Smooth muscle cell (in vitro differentiated cells): ENCODE data around the gene PARVB. TPM values are rescaled to one million over a fixed set of nuclear protein-coding genes. Genes with fewer than 3 reads are reported as not detected.

Source experiments
- DNase-seq: peaks from one replicate; lab custom pipeline; 2025; ENCODE audit not compliant: unreplicated experiment; lab: John Stamatoyannopoulos, UW
- H2AFZ ChIP-seq: fragments of 200-600 bp; sonication (generic); 2 replicates; pipeline ENCODE4 v1.6.0; 2016; ENCODE audit warnings: antibody characterized with exemption, low read depth, mild to moderate bottlenecking
- H3F3A ChIP-seq: fragments of 200-600 bp; sonication (generic); 2 replicates; pipeline ENCODE4 v1.6.0; 2017; ENCODE audit warnings: antibody characterized with exemption, low read depth
- H3K27ac ChIP-seq: fragments of 200-600 bp; sonication (generic); 2 replicates; pipeline ENCODE4 v1.5.1; 2016; ENCODE audit warnings: low read depth, mild to moderate bottlenecking
- H3K27me3 ChIP-seq: fragments of 200-600 bp; sonication (generic); 2 replicates; pipeline ENCODE4 v1.6.1; 2016; ENCODE audit warnings: low read depth, mild to moderate bottlenecking
- H3K36me3 ChIP-seq: fragments of 200-600 bp; sonication (generic); 2 replicates; pipeline ENCODE4 v1.5.1; 2016; ENCODE audit warnings: low read depth
- H3K4me1 ChIP-seq: fragments of 200-600 bp; sonication (generic); 2 replicates; pipeline ENCODE4 v1.5.1; 2016; ENCODE audit warnings: low read depth
- H3K4me2 ChIP-seq: fragments of 200-600 bp; sonication (generic); 2 replicates; pipeline ENCODE4 v1.6.0; 2016; ENCODE audit warnings: mild to moderate bottlenecking
- H3K4me3 ChIP-seq: fragments of 200-600 bp; sonication (generic); 2 replicates; pipeline ENCODE4 v1.5.1; 2016; ENCODE audit warnings: mild to moderate bottlenecking
- H3K79me2 ChIP-seq: fragments of 200-600 bp; sonication (generic); 2 replicates; pipeline ENCODE4 v1.6.0; 2016; ENCODE audit warnings: low read depth, mild to moderate bottlenecking
- H3K9ac ChIP-seq: fragments of 200-600 bp; sonication (generic); 2 replicates; pipeline ENCODE4 v1.6.0; 2016; ENCODE audit warnings: low read depth
- H3K9me3 ChIP-seq: fragments of 200-600 bp; sonication (generic); replicated peaks from 2 replicates; pipeline ENCODE4 v1.5.1; 2016; ENCODE audit warnings: low read depth
- H4K20me1 ChIP-seq: fragments of 200-600 bp; sonication (generic); 2 replicates; pipeline ENCODE4 v1.6.0; 2016; ENCODE audit warnings: low read depth
- WGBS: methylation state at CpG from one replicate; pipeline ENCODE4 v1.1.7; 2016; ENCODE audit warnings: low lambda C conversion rate; 5-methylcytosine and 5-hydroxymethylcytosine counted together
- polyA plus RNA-seq: library from polyadenylated mRNA; unstranded; fragments of >200 nt; fragmentation: Nextera tagmentation; extraction: Ambion mirVana; gene quantifications from 2 replicates; pipeline ENCODE4 v1.2.1, GENCODE V29; 2016
- total RNA-seq: library from RNA; depleted of rRNA; stranded (reverse); fragments of >200 nt; gene quantifications from 2 replicates; pipeline ENCODE4 v1.2.3, GENCODE V29; 2014
- TF ChIP-seq, protein P1 (sequence below): fragments of 200-600 bp; sonication (generic); IDR thresholded peaks from 2 replicates; pipeline ENCODE4 v1.5.1; 2017; ENCODE audit warnings: borderline replicate concordance, mild to moderate bottlenecking, antibody characterized with exemption; ENCODE audit not compliant: insufficient read depth, poor library complexity, severe bottlenecking

Gene PARVB
- total and polyA plus RNA-seq, 2 experiments from 2014 or later: 35.1 to 36.6 TPM

DNA sequence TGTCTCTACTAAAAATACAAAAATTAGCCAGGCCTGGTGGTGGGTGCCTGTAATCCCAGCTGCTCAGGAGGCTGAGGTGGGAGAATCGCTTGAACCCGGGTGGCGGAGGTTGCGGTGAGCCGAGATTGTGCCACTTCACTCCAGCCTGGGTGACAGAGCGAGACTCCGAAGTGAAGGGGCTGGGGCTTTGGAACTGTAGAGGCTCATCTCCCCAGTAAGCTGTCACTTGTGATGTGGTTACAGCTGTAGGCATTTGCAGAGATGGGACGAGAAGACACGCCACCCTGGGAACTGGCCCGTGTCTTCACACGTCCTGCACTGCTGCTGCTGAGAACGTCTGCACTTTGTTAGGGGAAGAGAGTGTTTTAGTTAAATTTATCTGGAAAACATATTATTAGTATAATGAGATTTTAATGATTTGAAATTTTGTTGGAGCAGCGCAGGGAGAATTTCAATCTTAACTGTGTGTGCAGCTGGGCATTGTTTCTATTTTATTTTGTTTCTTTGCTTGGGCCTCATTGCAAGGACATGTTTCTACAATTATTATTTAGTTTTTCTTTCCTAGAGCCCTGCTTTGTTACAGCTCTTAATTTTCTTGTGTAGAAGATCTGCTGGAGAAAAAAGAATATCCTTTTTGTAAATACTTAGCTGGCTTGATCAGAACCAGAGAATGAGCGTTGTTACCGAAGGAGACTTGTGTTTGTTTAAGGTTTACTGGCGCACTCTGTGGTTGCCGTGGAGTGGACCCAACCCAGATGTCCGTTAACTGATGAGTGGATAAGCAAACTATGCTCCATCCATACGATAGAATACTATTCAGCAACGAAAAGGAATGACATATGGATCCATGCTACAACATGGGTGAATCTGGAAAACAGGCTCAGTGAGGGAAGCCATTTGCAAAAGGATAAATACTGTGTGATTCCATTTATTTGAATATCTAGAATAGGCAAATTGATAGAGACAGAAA is 18.4 kb downstream of the PARVB start:
- peaks cover 12% of the 10 kb centered on the region for H3K4me1 ChIP-seq
- 56% methylated on average over 20 of the region's 20 CpGs for WGBS
- H2AFZ ChIP-seq: no peak overlapping the region
- DNase-seq: no peak
- H3K4me3 ChIP-seq: no peak overlapping the region
- H3F3A ChIP-seq: peaks cover 8% of the 10 kb centered on the region
- peaks cover 55% of the 10 kb centered on the region for H4K20me1 ChIP-seq
- no peak overlapping the region for H3K27ac ChIP-seq
- H3K4me2 ChIP-seq: no peak overlapping the region
- TF ChIP-seq, protein P1, sequence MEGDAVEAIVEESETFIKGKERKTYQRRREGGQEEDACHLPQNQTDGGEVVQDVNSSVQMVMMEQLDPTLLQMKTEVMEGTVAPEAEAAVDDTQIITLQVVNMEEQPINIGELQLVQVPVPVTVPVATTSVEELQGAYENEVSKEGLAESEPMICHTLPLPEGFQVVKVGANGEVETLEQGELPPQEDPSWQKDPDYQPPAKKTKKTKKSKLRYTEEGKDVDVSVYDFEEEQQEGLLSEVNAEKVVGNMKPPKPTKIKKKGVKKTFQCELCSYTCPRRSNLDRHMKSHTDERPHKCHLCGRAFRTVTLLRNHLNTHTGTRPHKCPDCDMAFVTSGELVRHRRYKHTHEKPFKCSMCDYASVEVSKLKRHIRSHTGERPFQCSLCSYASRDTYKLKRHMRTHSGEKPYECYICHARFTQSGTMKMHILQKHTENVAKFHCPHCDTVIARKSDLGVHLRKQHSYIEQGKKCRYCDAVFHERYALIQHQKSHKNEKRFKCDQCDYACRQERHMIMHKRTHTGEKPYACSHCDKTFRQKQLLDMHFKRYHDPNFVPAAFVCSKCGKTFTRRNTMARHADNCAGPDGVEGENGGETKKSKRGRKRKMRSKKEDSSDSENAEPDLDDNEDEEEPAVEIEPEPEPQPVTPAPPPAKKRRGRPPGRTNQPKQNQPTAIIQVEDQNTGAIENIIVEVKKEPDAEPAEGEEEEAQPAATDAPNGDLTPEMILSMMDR: no peak
- H3K9me3 ChIP-seq: no peaks in the 10 kb centered on the region
- H3K9ac ChIP-seq: no peak overlapping the region
- H3K27me3 ChIP-seq: no peaks in the 10 kb centered on the region
- H3K79me2 ChIP-seq: peaks cover 9% of the 10 kb centered on the region
- H3K36me3 ChIP-seq: no peaks in the 10 kb centered on the region

DNA sequence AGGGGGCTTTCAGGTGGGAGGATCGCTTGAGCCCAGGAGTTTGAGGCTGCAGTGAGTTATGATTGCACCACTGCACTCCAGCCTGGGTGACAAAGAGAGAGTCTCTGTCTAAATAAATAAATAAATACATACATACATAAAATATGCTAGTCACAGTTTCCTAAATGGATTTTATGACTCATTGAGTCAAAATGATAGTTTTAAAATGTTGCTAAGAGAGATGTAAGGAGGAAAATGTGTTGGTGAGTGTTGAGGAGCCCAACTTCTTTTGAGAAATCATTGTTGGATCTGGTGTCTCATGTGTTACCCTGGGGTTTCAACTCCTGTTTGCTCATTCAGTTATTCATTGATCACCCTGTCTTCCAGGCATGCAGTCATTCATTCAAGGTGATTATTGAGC is 21.0 kb downstream of the PARVB start:
- no peaks in the 10 kb centered on the region for H3K27me3 ChIP-seq
- H3K9ac ChIP-seq: no peak overlapping the region
- WGBS: 88% methylated on average over 1 of the region's 1 CpG
- DNase-seq: no peak
- no peaks in the 10 kb centered on the region for H3K36me3 ChIP-seq
- H3K4me1 ChIP-seq: peaks cover 12% of the 10 kb centered on the region
- H2AFZ ChIP-seq: no peak overlapping the region
- peaks cover 70% of the 10 kb centered on the region for H4K20me1 ChIP-seq
- H3K4me2 ChIP-seq: no peak overlapping the region
- H3K4me3 ChIP-seq: no peak overlapping the region
- H3K9me3 ChIP-seq: no peaks in the 10 kb centered on the region
- no peaks in the 10 kb centered on the region for H3F3A ChIP-seq
- TF ChIP-seq, protein P1: no peak
- H3K27ac ChIP-seq: no peak overlapping the region
- H3K79me2 ChIP-seq: no peaks in the 10 kb centered on the region

DNA sequence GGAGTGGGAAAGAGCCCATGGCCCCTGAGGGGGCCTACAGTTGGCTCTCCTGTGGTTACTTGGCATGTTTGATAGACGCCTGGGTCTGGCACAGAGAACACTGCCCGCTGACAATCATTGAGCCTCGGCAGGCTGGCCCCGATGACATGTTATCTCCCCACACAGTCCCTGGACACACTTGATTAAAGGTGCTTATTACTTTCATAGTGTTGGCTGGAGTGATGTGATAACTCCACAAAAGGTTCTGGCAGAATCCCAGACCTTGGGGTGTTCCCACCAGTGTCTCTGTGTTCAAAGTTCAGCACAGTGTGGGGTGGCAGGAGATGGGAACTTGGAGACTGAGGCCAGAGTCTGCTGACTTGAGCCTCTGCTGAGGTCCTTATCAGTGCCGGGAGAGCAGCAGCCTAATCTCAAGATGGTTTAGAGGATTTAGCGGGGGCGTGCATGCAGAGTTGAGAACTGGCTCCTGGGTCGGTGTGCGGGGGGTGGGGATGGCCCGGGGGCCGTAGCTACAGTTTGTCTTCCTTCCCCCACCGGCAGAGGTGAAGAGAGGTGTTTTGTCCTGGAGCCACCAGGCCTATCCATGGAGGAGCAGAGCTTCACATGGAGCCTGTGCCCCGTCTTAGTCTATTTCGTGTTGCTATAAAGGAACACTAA is 22.5 kb downstream of the PARVB start:
- DNase-seq: no peak
- Histone ChIP-seq H4K20me1 (peaks cover 83% of the 10 kb centered on the region), H3K9me3 (no peaks in the 10 kb centered on the region), H3K79me2 (no peaks in the 10 kb centered on the region), H2AFZ (no peak overlapping the region), H3F3A (no peaks in the 10 kb centered on the region), H3K9ac (no peak overlapping the region), H3K4me2 (peak overlapping the region; percentile 60), H3K4me1 (peaks cover 12% of the 10 kb centered on the region), H3K36me3 (no peaks in the 10 kb centered on the region), H3K4me3 (no peak overlapping the region), H3K27ac (no peak overlapping the region), H3K27me3 (no peaks in the 10 kb centered on the region)
- TF ChIP-seq, protein P1: no peak
- 35% methylated on average over 14 of the region's 14 CpGs for WGBS
